HG03558 (cell line): ENCODE results near the gene ZCCHC24.
"Not testable (repeated sequence)": the region's sequence is repeated elsewhere in the genome, so short reads cannot be mapped to it uniquely, and the experiment has no call there.

Source experiments
- ATAC-seq: cut with Tn5 transposase; IDR thresholded peaks from one replicate; pipeline ENCODE4 v1.9.1; 2021; ENCODE audit warnings: moderate number of reproducible peaks; ENCODE audit not compliant: unreplicated experiment; ENCODE audit errors: extremely low read depth

ZCCHC24 gene

GRCh38 chr10:79447911-79448731 lies 2.7 kb upstream of the ZCCHC24 start:
- ATAC-seq = no peak

- ATAC-seq = not testable (repeated sequence)
Measured at GRCh38 chr10:79447249-79447648, 1.8 kb upstream of the ZCCHC24 start.

- no peak for ATAC-seq
Measured at GRCh38 chr10:79446758-79447084, 1.3 kb upstream of the ZCCHC24 start.

- ATAC-seq = no peak
Measured at GRCh38 chr10:79445977-79446757, 743 bp upstream of the ZCCHC24 start.

- no peak for ATAC-seq
Measured at GRCh38 chr10:79444199-79445119, 965 bp downstream of the ZCCHC24 start.

GRCh38 chr10:79443338-79444198 lies 1.9 kb downstream of the ZCCHC24 start:
- no peak for ATAC-seq

- ATAC-seq = no peak
Measured at GRCh38 chr10:79442171-79443040, 3.0 kb downstream of the ZCCHC24 start.

- ATAC-seq = no peak
Measured at GRCh38 chr10:79441433-79441832, 4.0 kb downstream of the ZCCHC24 start.

GRCh38 chr10:79440281-79440680 lies 5.1 kb downstream of the ZCCHC24 start:
- no peak for ATAC-seq

GRCh38 chr10:79438699-79439085 lies 6.7 kb downstream of the ZCCHC24 start:
- no peak for ATAC-seq

GRCh38 chr10:79438021-79438698 lies 7.3 kb downstream of the ZCCHC24 start:
- ATAC-seq = no peak

- no peak for ATAC-seq
Measured at GRCh38 chr10:79437111-79437814, 8.2 kb downstream of the ZCCHC24 start.

GRCh38 chr10:79436850-79437103 lies 8.6 kb downstream of the ZCCHC24 start:
- ATAC-seq = no peak

GRCh38 chr10:79436066-79436849 lies 9.2 kb downstream of the ZCCHC24 start:
- ATAC-seq = no peak

GRCh38 chr10:79435271-79436065 lies 10.0 kb downstream of the ZCCHC24 start:
- no peak for ATAC-seq

- ATAC-seq = no peak
Measured at GRCh38 chr10:79434821-79435251, 10.6 kb downstream of the ZCCHC24 start.
